HFF-Myc (cell line): ENCODE data around the gene HAO2.
A peak's percentile ranks its signal among the peaks of the same experiment; 100 is the strongest.

ENCODE experiments used
- DNase-seq: peaks from one replicate; pipeline ENCODE4 v3.0.0-alpha.2; 2011; ENCODE audit warnings: low read depth; ENCODE audit errors: extremely low read depth
- H3K4me3 ChIP-seq: replicated peaks from 2 replicates; pipeline ENCODE4 v1.5.1; 2011; ENCODE audit warnings: low read depth, mild to moderate bottlenecking, control low read depth, low read length
- CTCF ChIP-seq: IDR thresholded peaks from 2 replicates; pipeline ENCODE4 v1.5.1; 2012; ENCODE audit warnings: mild to moderate bottlenecking, low read depth, low read length, control low read depth; ENCODE audit errors: missing control alignments

HAO2 gene

DNA sequence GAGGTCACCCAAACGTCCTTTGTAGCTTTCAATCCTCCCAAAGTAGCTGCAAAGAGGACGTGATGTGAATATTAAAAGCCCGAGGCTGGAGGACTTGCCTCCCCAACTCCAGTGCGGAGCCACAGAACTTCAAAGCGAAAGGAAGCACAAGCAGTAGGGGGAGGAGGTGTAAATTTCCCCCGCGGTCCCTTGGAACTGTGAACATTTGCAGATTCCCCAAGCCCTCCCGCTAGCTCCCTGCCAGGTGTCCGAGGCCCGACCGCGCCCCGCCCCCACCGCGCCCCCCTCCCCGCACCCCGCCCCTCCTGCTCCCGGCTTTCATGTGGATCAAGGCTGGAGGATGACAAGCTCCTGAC, 41.5 kb upstream of the HAO2 start:
- no peak for DNase-seq
- no peak for TF ChIP-seq CTCF
- H3K4me3 ChIP-seq = 0 out of 2 replicates have a peak overlapping the region, but pooled peaks have one; percentile 11

GRCh38 chr1:119327450-119328155, 41.0 kb upstream of the HAO2 start:
- TF ChIP-seq CTCF = peak; percentile 43
- 0 out of 2 replicates have a peak overlapping the region, but pooled peaks have one; percentile 11 for H3K4me3 ChIP-seq
- peak; percentile 39 for DNase-seq

DNA sequence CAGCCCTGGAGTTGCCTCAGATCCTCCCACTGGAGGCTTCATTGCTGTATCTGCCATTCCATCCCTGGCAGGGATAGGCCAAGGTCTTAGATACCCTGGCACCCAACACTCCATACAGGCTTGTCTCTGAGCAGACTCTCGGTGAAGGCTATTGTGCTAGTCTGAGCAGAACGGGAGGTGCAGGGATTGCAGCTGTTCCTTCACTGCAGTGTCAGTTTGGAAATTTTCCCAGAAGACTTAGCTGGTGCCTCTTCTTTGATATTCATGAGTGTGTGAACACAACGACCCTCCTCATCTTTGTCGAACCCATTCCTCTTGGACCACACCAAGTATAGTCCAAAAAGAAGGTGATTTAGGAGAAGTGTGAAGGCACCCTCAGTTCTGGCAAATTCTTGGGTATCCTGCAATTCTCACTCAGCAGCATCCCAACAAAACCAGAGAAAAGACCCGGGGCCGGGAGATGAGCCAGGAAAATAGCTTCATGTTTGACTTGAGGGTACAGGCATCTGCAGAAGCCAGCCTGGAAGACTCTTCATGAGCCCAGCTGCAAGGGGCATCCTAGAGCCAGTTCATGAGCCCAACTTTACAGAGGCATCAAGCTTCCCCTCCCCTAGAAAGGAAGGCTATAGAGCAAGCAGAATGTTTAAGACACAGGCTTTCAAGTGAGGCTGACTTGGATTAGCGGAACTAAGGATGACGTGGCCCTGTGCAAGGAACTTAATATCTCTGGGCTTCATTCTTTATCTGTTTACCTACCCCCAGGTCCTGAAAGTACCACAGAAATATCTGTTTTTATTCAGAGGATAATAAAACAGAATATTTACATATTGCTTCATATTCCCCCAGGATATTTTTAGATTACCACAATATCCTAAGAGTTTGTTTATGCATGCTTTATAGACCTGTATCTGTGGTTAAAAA, 38.8 kb upstream of the HAO2 start:
- no peak for DNase-seq
- no peak for TF ChIP-seq CTCF
- H3K4me3 ChIP-seq = no peak overlapping the region

DNA sequence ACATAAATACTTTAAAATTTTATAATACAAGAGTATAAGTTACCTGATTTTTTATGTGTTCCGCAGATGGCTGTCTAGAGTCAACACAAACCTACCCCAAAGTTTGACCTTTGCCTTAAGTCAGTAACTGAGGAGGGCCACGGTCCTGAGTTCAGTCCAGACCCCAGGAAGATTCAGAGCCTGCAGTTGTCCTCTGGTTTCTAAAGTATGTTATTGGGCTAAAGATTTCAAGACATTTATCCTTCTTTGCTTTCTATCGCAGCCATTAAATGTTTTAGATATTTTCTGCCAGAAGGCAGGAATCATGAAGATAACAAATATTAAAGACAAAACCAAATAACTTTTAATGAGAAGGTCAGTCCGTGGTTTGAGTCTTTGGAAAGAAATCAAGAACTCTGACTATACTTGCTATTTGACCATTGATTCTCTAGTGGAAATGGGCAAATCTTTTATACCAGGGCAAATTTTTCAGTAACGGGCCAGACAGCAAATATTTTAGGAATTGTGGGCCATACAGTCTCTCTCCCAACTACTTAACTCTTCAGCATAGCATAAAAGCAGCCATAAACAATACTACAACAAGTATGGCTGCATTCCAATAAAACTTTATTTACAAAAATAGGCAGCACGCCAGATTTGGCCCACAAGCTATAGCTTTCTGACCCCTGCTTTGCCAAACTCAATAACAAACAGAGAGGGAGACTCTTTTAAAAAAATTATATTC, 38.0 kb upstream of the HAO2 start:
- DNase-seq = no peak
- no peak overlapping the region for H3K4me3 ChIP-seq
- no peak for TF ChIP-seq CTCF

DNA sequence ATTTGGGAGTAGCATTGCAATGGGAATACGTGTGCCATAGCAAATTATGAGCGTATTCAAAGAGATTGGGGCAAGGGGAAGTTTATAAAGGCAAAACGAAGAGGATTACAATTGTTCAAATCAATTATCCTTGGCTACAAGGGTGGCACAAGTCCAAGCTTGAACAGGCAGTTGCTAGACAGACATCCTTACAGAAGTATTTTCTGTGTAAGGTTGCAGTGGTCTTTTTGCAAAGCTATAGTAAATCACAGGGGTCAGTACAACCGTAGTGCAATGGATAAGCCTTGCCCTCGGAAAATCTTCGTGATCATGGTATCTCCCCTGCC, 37.4 kb upstream of the HAO2 start:
- H3K4me3 ChIP-seq = no peak overlapping the region
- TF ChIP-seq CTCF = no peak
- no peak for DNase-seq

DNA sequence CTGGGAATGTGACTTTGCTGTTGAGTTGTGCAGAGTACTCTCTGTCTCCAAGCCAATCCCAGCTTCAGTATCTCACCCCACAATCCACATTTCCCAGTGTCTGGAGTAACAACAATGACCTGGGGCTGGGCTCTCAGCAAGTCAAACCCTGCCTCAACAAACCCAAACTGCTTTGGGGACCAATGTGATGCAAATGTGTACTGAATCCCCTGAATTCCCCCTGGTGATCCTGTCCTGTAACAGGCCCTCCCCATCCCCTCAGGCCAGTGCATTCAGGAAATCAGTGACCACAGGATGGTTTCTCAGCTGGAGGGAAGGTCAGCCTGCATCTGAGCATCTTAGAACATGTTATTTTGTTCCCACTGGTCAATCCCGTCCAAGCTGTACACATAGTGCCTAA, 36.7 kb upstream of the HAO2 start:
- DNase-seq = no peak
- no peak for TF ChIP-seq CTCF
- H3K4me3 ChIP-seq = no peak overlapping the region
